ENCODE results near the gene PRR14.

GRCh38 chr16:30602616-30603277 is 48.0 kb upstream of the PRR14 start:
- TF ChIP-seq SUZ12 (IDR thresholded peaks at IDR 0.05; ENCODE audit: extremely low read depth, insufficient read depth, insufficient read length): no peak
- no peak for TF ChIP-seq YY1 (IDR thresholded peaks at IDR 0.05; ENCODE audit: insufficient read depth, insufficient read length)
- TF ChIP-seq ZNF274 (IDR thresholded peaks at IDR 0.05; ENCODE audit: low read depth, low read length): no peak
